Omental fat pad (tissue), 4 donors: ENCODE data around the gene PROSER1. TPM values are rescaled to one million over a fixed set of nuclear protein-coding genes. Genes with fewer than 3 reads are reported as not detected.

Source experiments
- ATAC-seq: fragments of 150-250 bp; one replicate; pipeline ENCODE4 v1.9.1; 2016; ENCODE audit warnings: mild to moderate bottlenecking, moderate library complexity; ENCODE audit not compliant: low FRiP score
- DNase-seq: peaks from one replicate; pipeline ENCODE4 v3.0.0-alpha.2; 2019; ENCODE audit warnings: low spot score
- CTCF ChIP-seq, 3 donors: fragments of 450-650 bp; IDR thresholded peaks; one replicate each; pipeline ENCODE4 v1.5.1; 2016 to 2017; ENCODE audit warnings: antibody characterized with exemption in 3 of 3, mild to moderate bottlenecking in 3 of 3, moderate library complexity in 2 of 3
- total RNA-seq, 4 donors: library from RNA; depleted of rRNA; stranded (reverse); fragments of >200 nt; gene quantifications; one replicate each; pipeline ENCODE4 v1.1.0, GENCODE V29; 2016

Gene PROSER1
- total RNA-seq, 4 donors from 2014 or later = 8.4 to 28.6 (median 20.9) TPM

DNA sequence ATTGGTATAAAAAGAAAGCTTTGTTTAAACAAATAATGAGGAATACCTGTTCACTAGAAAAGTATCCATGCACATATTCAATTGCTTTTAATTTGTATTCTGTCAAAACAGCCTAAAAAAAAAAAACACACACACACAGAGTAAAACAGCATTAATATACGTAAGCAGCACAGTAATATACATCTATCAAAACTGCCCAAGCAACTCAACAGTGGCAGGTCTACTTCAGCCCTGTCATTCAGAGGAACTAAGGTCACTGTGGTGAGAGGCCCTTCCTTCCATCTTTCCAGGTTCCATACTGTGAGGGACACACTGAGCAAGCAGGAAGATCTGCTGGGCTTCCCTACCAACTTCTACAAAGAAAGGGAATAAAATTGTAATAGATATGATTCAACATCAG, 3.8 kb downstream of the PROSER1 start:
- TF ChIP-seq CTCF (IDR thresholded peaks at IDR 0.05) = no peak
- DNase-seq (no peak), ATAC-seq (no peak)

GRCh38 chr13:39032150-39032549, 5.7 kb downstream of the PROSER1 start:
- no peak for TF ChIP-seq CTCF (IDR thresholded peaks at IDR 0.05)
- DNase-seq = no peak
- no peak for ATAC-seq

DNA sequence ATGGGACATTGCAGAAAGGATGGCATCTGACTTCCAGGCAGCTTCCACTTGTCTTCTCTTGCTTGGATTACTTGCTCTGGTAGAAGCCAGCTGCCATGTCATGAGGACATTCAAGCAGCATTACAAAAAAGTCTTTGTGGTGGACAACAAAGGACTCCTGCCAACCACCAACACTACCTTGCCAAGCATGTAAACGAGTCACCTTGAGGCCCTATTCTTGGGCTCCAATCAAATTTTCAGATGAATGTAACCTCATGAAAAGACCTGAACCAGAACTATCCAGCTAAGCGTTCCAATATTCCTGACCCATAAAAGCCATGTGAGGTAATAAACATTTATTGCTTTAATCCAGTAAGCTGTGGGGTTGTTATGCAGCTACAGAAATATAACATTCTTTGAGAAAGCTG, 12.5 kb downstream of the PROSER1 start:
- DNase-seq (no peak), ATAC-seq (no peak)
- no peak for TF ChIP-seq CTCF (IDR thresholded peaks at IDR 0.05)

DNA sequence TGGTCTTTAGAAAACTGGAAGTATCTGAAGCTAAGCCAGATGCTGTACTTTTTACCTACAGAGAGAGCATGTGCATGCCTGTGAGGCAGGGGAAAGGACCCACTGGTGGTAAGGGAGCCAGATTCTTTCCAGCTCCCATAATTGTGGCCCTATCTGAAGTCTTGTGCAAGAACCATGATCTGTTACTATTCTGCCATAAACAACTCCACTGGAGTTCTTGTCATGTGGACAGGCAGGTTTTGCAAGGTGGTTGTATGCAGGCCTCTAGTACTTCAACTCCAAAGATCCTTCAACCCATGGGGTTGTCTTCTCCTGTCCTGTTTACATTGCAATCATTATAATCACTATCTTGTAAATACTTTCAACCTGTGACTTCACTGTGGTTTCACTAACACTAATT, 14.1 kb downstream of the PROSER1 start:
- ATAC-seq (peak; percentile 23), DNase-seq (no peak)
- TF ChIP-seq CTCF (IDR thresholded peaks at IDR 0.05) = no peak

DNA sequence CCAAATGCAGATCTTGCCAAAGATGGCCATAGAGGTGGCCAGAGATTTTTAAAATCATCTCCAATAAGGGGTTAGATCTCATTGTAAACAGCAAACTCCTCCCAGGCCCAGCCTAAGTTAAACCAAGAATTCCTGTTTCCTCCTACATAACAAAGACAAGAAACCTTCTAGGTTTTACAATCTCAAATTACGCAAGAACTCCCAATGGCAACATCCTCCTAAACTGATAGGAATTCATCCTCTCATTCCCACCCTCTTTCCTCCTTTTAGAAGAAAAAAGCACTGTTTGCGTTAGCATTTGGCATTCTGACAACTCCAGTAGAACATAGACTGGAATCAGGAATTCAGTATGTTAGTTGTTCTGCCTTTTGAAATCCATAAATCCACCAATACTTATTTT, 14.6 kb downstream of the PROSER1 start:
- DNase-seq (no peak), ATAC-seq (peak; percentile 10)
- TF ChIP-seq CTCF (IDR thresholded peaks at IDR 0.05) = no peak

DNA sequence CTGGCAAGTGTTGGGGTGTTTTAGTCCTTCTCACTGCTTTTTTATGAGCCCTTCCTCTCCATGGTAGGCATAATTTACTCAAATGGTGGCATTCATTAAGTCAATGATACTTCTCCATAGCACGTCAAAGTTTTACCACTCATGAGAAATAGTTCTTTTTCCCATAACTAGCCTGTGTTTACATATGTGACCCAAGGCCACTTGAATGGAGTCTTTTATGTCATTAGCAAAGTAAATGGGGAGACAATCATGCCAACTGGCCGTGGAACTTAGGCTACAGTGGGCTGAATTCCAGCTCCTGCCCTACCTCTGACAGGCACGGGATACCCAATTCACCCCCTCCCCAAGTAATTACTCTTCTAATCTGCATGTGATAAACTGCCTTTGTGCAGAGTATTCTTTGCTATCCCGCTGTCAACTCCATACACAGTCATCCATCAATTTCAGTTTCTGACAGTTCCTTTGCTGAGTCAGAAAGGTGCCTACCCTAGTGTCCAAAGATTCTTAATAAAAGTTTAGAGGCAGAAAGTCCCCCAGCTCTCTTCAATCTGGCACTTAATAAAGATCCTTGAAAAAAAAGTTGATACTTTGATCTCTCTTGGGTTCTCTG, 16.9 kb downstream of the PROSER1 start:
- no peak for ATAC-seq
- no peak for DNase-seq
- TF ChIP-seq CTCF (IDR thresholded peaks at IDR 0.05) = no peak

GRCh38 chr13:39016787-39017186, 21.1 kb downstream of the PROSER1 start:
- TF ChIP-seq CTCF (IDR thresholded peaks at IDR 0.05) = no peak
- ATAC-seq = no peak
- DNase-seq = no peak
